Left ventricle myocardium inferior (tissue), 1 donor: ENCODE measurements around the gene PPM1L. TPM values are rescaled to one million over a fixed set of nuclear protein-coding genes. Genes with fewer than 3 reads are reported as not detected.

ENCODE experiments used
- DNase-seq: peaks from one replicate; pipeline ENCODE4 v3.0.0-alpha.2; 2020
- H3K27ac ChIP-seq: fragments of 200-600 bp; replicated peaks from 2 replicates; pipeline ENCODE4 v1.8.0; 2021
- H3K27me3 ChIP-seq: fragments of 200-600 bp; 2 replicates; pipeline ENCODE4 v1.8.0; 2021; ENCODE audit warnings: low read depth
- H3K36me3 ChIP-seq: fragments of 200-600 bp; 2 replicates; pipeline ENCODE4 v1.8.0; 2021
- H3K4me1 ChIP-seq: fragments of 200-600 bp; 2 replicates; pipeline ENCODE4 v1.8.0; 2021
- H3K4me3 ChIP-seq: fragments of 200-600 bp; 2 replicates; pipeline ENCODE4 v1.8.0; 2021; ENCODE audit warnings: mild to moderate bottlenecking, moderate library complexity
- H3K9me3 ChIP-seq: fragments of 200-600 bp; replicated peaks from 2 replicates; pipeline ENCODE4 v1.8.0; 2021
- CTCF ChIP-seq: fragments of 200-600 bp; IDR thresholded peaks from 2 replicates; pipeline ENCODE4 v1.8.0; 2021; ENCODE audit warnings: antibody characterized with exemption, mild to moderate bottlenecking, borderline replicate concordance
- intact Hi-C: fragments of 100-400 bp; cut with micrococcal nuclease; formaldehyde crosslinking; loops from one replicate; pipeline ENCODE4 v1.11.0; 2022
- total RNA-seq: library from RNA; stranded (reverse); fragmentation: NEBNext Ultra II Directional; extraction: Animal tissue kit (Norgen Biotek cat#: 25700); gene quantifications from one replicate; pipeline ENCODE4 v1.2.1, GENCODE V29; 2021
- donor health status: DM: no; HTN: yes; CAD: no; lungs with severe emphysema.

The PPM1L gene
- total RNA-seq, 1 donor from 2014 or later = 51.1 TPM

GRCh38 chr3:160806686-160807085 lies 50.7 kb downstream of the PPM1L start:
- Histone ChIP-seq H3K9me3 (no peaks in the 10 kb centered on the region), H3K4me3 (no peak overlapping the region), H3K4me1 (peaks cover 92% of the 10 kb centered on the region), H3K27me3 (no peaks in the 10 kb centered on the region), H3K36me3 (no peaks in the 10 kb centered on the region), H3K27ac (peak overlapping the region; percentile 88)
- intact Hi-C loops = no loop called here
- no peak for DNase-seq
- no peak for TF ChIP-seq CTCF

- TF ChIP-seq CTCF = no peak
- peaks cover 86% of the 10 kb centered on the region for H3K4me1 ChIP-seq
- no peaks in the 10 kb centered on the region for H3K27me3 ChIP-seq
- peak; percentile 57 for DNase-seq
- H3K27ac ChIP-seq = peak overlapping the region; percentile 88
- no peaks in the 10 kb centered on the region for H3K36me3 ChIP-seq
- intact Hi-C loops = no loop called here
- H3K4me3 ChIP-seq = peak overlapping the region; percentile 15
- H3K9me3 ChIP-seq = no peaks in the 10 kb centered on the region
Measured at GRCh38 chr3:160808838-160809237, 52.8 kb downstream of the PPM1L start.

- no peak overlapping the region for H3K4me3 ChIP-seq
- no peaks in the 10 kb centered on the region for H3K36me3 ChIP-seq
- H3K27ac ChIP-seq = peak overlapping the region; percentile 88
- H3K27me3 ChIP-seq = no peaks in the 10 kb centered on the region
- intact Hi-C loops = no loop called here
- H3K4me1 ChIP-seq = peaks cover 80% of the 10 kb centered on the region
- H3K9me3 ChIP-seq = no peaks in the 10 kb centered on the region
- no peak for DNase-seq
- TF ChIP-seq CTCF = no peak
Measured at GRCh38 chr3:160809453-160809852, 53.4 kb downstream of the PPM1L start.

GRCh38 chr3:160810362-160811236 lies 54.6 kb downstream of the PPM1L start:
- no peak for DNase-seq
- intact Hi-C loops = no loop called here
- H3K27me3 ChIP-seq = no peaks in the 10 kb centered on the region
- H3K9me3 ChIP-seq = no peaks in the 10 kb centered on the region
- H3K4me1 ChIP-seq = peaks cover 72% of the 10 kb centered on the region
- TF ChIP-seq CTCF = no peak
- H3K4me3 ChIP-seq = no peak overlapping the region
- no peaks in the 10 kb centered on the region for H3K36me3 ChIP-seq
- H3K27ac ChIP-seq = peak overlapping the region; percentile 88

GRCh38 chr3:160811237-160811548 lies 55.2 kb downstream of the PPM1L start:
- Histone ChIP-seq H3K27ac (peak overlapping the region; percentile 88), H3K36me3 (no peaks in the 10 kb centered on the region), H3K4me3 (no peak overlapping the region), H3K4me1 (peaks cover 70% of the 10 kb centered on the region), H3K9me3 (no peaks in the 10 kb centered on the region), H3K27me3 (no peaks in the 10 kb centered on the region)
- DNase-seq = no peak
- intact Hi-C loops = no loop called here
- TF ChIP-seq CTCF = no peak
